Stimulated activated CD4-positive, alpha-beta T cell treated with anti-CD3 and anti-CD28 coated beads, TNF-alpha, amount 100 ng/mL, for 48 hours (primary cell): Measurements from ENCODE around the gene PTOV1.
"Not testable (repeated sequence)": the region's sequence is repeated elsewhere in the genome, so short reads cannot be mapped to it uniquely, and the experiment has no call there.

Source experiments
- DNase-seq, 3 donors: peaks; one replicate each; pipeline ENCODE4 v3.0.0-alpha.2; 2020; ENCODE audit warnings: low read depth in 3 of 3

PTOV1 gene

GRCh38 chr19:49817964-49818648 lies 32.9 kb upstream of the PTOV1 start, which contains the start of gene MED25:
Gene MED25, plus strand, starts transcription at chr19:49818289. Its CDS starts 53 bp downstream, at chr19:49818342.
- DNase-seq = peak; percentile 75 to 80 (median 76)

- no peak for DNase-seq
Observed at GRCh38 chr19:49818649-49819370, 32.1 kb upstream of the PTOV1 start.

GRCh38 chr19:49819452-49820115 lies 31.4 kb upstream of the PTOV1 start:
- not testable (repeated sequence) for DNase-seq

GRCh38 chr19:49820125-49820524 lies 30.8 kb upstream of the PTOV1 start:
- DNase-seq = no peak

GRCh38 chr19:49823472-49823871 lies 27.5 kb upstream of the PTOV1 start:
- DNase-seq = no peak

GRCh38 chr19:49824662-49825061 lies 26.3 kb upstream of the PTOV1 start:
- no peak for DNase-seq

- no peak for DNase-seq
Observed at GRCh38 chr19:49827034-49827433, 23.9 kb upstream of the PTOV1 start.

GRCh38 chr19:49829200-49829599 lies 21.8 kb upstream of the PTOV1 start:
- no peak for DNase-seq

- no peak for DNase-seq
Observed at GRCh38 chr19:49829721-49830120, 21.2 kb upstream of the PTOV1 start.

GRCh38 chr19:49830766-49831165 lies 20.2 kb upstream of the PTOV1 start:
- no peak for DNase-seq

GRCh38 chr19:49831592-49831991 lies 19.4 kb upstream of the PTOV1 start:
- DNase-seq = no peak

- no peak for DNase-seq
Observed at GRCh38 chr19:49832556-49832955, 18.4 kb upstream of the PTOV1 start.

GRCh38 chr19:49833599-49833998 lies 17.4 kb upstream of the PTOV1 start:
- DNase-seq = no peak

- DNase-seq = no peak
Observed at GRCh38 chr19:49835562-49835961, 15.4 kb upstream of the PTOV1 start.

- no peak for DNase-seq
Observed at GRCh38 chr19:49836176-49837008, 14.6 kb upstream of the PTOV1 start.

- DNase-seq = no peak
Observed at GRCh38 chr19:49837009-49837310, 14.0 kb upstream of the PTOV1 start.

- DNase-seq = no peak
Observed at GRCh38 chr19:49837425-49837824, 13.5 kb upstream of the PTOV1 start.

GRCh38 chr19:49838885-49839588 lies 11.9 kb upstream of the PTOV1 start:
- no peak for DNase-seq

- no peak for DNase-seq
Observed at GRCh38 chr19:49839713-49840112, 11.2 kb upstream of the PTOV1 start.

- DNase-seq = no peak
Observed at GRCh38 chr19:49840321-49840720, 10.6 kb upstream of the PTOV1 start.

GRCh38 chr19:49840736-49841249 lies 10.2 kb upstream of the PTOV1 start:
- DNase-seq = no peak
